ENCODE results near the gene NFE2L1.
A peak's percentile ranks its signal among the peaks of the same experiment; 100 is the strongest.
"Not testable (repeated sequence)": the region's sequence is repeated elsewhere in the genome, so short reads cannot be mapped to it uniquely, and the experiment has no call there.

The NFE2L1 gene

DNA sequence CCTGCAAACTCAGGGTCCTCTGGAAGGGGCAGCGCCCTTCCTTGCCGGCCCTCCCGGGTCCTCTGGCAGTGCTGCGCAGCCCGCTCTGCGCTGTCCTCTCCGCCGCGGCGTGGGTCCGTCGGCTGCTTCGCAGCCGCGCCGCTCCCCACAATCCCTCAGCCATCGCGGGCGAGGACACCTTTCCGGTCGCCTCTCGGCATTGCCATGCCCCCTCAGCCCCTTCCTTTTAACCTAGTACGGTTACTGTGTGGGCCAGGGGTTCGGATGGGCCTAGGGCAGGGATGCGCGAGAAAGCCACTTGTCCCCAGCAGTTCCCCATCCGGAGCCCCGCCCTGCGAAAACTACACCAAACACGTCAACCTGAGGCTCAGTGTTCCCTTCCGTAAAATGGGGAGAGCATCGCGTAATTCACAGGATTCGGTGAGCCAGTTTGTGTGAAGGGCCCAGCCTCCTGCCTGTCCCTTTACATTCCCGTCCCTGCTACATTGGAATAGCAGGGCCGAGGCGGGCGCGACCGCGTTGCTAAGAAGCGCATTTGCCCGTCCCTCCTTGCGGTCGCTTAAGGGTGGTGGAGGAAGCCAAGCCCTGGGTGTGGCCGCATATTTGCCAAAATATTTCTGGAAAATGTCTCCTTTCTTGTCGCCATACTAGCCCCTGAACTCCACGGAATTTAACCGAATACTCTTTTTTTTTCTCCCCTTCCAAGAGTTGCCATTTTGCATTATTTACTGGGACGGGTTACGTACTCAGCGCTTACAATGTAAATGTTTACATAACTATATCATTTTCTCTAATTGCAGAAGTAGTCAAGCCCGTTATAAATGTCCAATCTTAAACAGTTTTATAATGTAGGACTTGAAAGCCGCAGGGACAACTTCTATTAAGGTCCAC lies 23.8 kb upstream of the NFE2L1 start:
- DNase-seq (ENCODE audit: low read depth in 2 of 2), result no peak

DNA sequence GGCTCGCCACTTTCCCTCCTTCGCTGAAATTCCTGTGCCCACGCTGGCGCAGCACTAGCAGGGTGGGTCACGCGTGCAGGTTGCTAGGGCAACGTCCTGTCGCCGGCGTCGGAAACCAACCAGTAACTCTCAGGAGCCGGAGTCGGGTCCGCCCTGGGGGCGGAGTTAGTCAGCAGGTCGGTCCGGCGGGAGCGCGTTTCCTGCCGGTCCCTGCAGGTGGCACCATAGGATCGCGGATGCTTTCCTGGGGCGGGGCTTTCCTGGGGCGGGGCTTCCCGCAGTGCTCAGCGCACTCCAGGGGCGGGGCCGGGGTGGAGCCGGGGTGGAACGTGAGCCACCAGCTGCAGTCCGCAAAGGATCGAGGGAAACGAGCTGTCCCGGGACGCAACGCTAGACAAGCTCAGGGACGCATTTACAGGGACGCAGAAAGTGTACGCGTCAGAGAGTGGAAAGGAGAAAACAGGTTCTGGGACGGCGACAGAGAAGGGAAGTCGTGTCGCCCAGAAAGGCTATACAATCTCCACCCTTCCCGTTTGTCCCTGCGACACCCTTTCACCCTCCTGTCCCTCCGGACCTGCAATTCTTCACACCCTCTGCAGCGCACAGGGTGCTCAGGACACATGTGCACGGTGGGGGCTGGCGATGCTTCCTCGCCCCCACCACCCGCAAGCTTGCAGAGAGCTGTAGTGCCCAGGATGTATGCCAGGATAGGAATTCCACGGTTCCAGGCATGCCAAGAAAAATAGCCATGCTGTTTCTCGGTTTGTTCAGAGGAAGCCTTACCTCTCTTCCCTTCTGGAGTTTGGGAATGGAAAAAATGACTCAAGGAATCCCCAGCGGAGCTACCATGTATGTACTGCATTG lies 22.9 kb upstream of the NFE2L1 start:
- DNase-seq (ENCODE audit: low read depth in 2 of 2), result peak; percentile 94 to 96

DNA sequence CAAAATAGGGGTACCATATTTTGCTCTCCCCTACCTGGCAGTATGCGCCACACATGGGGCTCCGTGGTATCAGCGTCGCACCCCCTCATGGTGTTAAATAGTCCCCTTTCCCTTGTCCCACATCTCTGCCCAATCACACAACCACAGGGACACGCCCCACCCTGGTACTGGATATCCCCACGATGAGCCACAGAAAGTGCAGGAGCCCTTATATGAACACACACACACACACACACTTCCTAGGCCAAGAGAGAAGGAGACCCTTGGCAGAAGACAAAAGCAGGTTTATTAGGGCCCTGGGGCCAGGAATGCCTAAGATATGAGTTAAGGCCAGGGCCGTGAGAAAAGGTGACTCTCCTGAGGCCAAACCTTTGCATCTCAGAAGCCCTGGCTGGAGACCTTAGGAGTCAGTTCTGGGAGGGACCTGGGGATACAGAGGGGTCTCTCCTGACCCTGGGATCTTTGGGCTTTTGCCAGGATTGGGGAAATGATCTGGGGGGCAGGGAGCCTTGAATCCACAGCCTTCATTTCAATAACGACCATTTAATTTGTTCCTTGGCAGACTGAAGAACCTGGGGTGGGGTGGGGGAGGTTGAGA lies 22.2 kb upstream of the NFE2L1 start:
- no peak for DNase-seq (ENCODE audit: low read depth in 2 of 2)

GRCh38 chr17:48026502-48027321 lies 21.4 kb upstream of the NFE2L1 start:
- DNase-seq (ENCODE audit: low read depth in 2 of 2), result peak; percentile 64 to 65

- no peak for DNase-seq (ENCODE audit: low read depth in 2 of 2)
Observed at GRCh38 chr17:48027322-48027981, 20.7 kb upstream of the NFE2L1 start.

DNA sequence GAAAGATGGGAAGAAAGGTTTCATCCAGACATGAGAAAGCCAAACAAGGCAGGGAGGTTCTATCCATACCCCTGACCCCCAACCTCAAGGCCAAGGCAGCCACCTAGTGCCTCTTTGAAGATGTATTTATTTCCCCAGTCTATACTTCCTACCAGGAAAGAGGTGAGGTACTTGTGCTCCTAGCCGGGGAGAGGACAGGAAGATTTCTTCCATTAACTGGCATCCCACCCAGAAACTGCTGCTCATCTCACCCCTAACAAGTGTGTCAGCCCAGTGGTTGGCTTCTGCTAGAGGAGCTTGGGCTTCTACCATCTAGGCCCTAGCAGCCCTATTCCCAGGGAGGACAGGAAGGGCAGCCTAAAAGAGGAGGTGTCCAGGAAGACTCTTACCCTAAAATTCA lies 19.4 kb upstream of the NFE2L1 start:
- no peak for DNase-seq (ENCODE audit: low read depth in 2 of 2)

DNA sequence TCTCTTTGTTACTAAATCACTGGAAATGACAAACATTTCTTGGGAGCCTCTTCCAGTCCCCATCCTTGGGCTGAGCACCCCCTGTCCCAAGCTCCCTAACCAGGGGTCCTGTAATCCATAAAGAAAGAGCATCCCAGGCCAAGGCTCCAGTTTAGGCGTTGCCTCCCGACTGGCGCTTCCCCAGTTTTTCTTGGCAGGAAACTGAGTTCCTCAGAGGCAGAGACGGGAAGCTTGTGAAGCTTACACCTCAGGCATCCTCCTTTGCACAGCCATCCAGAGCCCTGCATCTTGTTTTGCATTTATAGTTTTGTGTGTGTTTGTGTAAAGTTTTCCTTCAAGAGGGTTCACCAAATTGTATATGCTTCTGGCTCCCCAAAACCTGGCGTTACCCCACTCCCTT lies 17.6 kb upstream of the NFE2L1 start:
- no peak for DNase-seq (ENCODE audit: low read depth in 2 of 2)

GRCh38 chr17:48031966-48032365 lies 16.2 kb upstream of the NFE2L1 start:
- DNase-seq (ENCODE audit: low read depth in 2 of 2), result no peak

DNA sequence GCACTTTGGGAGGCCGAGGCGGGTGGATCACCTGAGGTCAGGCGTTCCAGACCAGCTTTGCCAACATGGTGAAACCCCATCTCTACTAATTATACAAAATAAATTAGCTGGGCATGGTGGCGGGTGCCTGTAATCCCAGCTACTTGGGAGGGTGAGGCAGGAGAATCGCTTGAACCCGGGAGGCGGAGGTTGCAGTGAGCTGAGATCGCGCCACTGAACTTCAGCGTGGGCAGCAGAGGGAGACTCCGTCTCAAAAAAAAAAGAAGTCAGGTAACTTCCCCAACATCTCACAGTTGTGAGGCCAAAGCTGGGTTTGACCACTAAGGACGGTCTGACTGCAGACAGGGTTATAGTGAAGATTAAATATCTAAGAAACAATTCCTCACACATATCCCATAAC lies 13.4 kb upstream of the NFE2L1 start:
- not testable (repeated sequence) for DNase-seq (ENCODE audit: low read depth in 2 of 2)

DNA sequence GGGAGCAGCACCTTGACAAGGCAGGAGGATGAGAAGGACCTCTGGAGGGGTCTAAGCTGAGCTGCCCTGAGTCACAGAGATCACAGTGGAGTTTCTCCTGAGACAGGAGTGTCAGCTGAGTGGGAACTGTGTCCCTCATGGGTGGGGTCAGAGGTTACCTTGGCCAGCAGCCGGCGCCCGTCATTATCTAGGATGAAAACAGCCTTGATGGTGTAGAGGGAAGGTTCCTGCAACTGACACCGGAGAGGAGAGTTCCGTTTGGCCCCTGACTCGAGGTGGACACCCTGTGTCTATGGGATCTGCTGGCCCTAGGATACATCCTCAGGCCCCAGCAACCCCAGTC lies 11.5 kb upstream of the NFE2L1 start:
- no peak for DNase-seq (ENCODE audit: low read depth in 2 of 2)

DNA sequence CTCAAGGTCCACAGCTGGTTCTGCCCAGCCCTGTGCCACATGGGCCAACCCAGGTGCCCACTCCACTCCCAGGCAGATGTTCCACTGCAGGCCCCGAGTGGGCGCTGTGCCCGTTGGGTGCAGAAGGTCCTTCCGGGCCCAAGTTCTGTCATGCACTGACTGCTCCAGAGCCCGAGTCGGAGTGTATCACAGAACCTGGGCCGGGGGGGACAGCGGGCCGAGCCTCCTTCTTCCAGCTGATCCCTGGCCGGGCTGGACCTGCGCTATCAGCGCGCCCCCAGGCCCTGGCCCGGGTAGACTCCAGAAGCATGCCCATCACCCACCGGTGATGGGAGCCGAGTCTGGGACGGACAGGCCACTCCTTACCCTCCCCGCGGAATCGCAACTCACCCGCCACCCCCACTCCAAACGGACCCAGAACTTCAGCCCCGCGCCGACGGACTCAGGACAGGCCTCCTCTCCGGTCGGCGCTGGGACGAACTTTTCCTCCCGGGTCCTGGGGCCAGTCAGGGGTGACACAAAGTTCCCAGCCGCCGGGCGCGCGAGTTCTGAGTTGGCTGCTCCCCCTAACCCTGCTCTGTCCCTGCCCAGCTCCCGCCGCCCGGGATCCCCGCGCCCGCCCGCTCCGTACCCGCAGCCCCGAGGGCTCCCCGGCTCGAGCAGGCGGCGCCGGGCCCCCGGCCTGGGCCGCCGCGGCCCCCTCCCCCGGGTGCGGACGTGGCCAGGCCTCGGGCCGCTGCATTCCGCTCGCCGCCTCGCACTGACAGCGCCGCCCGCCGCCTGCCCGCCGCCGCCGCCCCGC lies 10.9 kb upstream of the NFE2L1 start, which contains the start of gene COPZ2:
TSS of gene COPZ2 (minus strand) at position 762 of the 802 bp plus-strand sequence. CDS start at position 742, 20 bp downstream.
- peak in 1 of 2 donors; percentile 50 for DNase-seq (ENCODE audit: low read depth in 2 of 2)

GRCh38 chr17:48037838-48038323 lies 10.3 kb upstream of the NFE2L1 start:
- DNase-seq (ENCODE audit: low read depth in 2 of 2), result no peak

DNA sequence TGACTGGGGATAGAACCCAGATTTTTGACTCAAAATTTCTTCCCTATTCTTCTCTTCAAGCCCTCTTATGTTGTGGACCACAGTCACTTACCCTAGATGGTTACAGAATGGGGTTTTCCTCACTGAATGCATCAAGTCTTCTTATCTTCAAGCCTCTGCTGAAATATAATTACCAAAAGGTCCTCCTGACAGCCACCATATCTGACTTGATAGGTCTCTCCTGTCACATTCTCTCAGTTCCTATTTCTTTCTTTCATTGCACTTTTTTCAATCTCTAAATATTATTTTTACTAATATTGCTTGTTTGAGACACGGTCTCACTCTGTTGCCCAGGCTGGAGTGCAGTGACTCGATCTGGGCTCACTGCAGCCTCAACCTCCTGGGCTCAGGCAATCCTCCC lies 9.5 kb upstream of the NFE2L1 start:
- DNase-seq (ENCODE audit: low read depth in 2 of 2), result no peak

- no peak for DNase-seq (ENCODE audit: low read depth in 2 of 2)
Observed at GRCh38 chr17:48043176-48043575, 5.0 kb upstream of the NFE2L1 start.

DNA sequence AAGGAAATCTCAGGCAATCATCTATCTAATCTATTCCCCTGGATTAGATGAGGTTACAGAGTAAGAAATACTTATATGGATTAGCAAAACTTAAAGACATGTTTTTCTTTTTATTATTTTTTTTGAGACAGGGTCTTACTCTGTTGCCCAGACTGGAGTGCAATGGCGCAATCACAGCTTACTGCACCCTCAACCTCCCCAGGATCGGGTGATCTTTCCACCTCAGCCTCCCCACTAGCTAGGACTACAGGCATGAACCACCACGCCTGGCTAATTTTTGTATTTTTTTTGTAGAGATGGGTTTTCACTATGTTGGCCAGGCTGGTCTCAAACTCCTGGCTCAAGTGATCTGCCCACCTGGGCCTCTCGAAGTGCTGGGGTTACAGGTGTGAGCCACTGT lies 3.3 kb upstream of the NFE2L1 start:
- DNase-seq (ENCODE audit: low read depth in 2 of 2), result no peak

GRCh38 chr17:48045316-48046001 lies 2.7 kb upstream of the NFE2L1 start:
- DNase-seq (ENCODE audit: low read depth in 2 of 2), result no peak

DNA sequence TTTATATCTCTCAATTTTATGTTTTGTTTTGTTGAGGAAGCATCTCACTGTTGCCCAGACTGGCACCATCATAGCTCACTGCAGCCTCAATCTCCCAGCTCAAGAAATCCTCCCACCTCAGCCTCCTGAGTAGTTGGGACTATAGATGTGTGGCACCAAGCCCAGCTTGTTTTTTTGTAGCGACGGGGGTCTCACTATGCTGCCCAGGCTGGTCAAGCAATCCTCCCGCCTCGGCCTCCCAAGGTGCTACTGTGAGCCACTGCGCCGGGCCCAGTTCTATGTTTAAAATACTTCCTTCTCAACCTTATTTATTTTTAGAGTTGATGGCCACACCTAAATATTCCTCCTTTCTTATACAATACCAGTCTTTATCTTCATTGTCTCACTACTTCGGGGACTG lies 1.9 kb upstream of the NFE2L1 start:
- DNase-seq (ENCODE audit: low read depth in 2 of 2), result no peak

- no peak for DNase-seq (ENCODE audit: low read depth in 2 of 2)
Observed at GRCh38 chr17:48047113-48047740, 932 bp upstream of the NFE2L1 start.
